Raji (cell line): ENCODE results near the gene KIAA0930.

ENCODE experiments used
- POLR2A ChIP-seq: IDR thresholded peaks from 2 replicates; pipeline ENCODE4 v1.6.1; 2011; ENCODE audit warnings: low read depth, low read length, control low read depth; ENCODE audit not compliant: insufficient read depth

KIAA0930 gene

DNA sequence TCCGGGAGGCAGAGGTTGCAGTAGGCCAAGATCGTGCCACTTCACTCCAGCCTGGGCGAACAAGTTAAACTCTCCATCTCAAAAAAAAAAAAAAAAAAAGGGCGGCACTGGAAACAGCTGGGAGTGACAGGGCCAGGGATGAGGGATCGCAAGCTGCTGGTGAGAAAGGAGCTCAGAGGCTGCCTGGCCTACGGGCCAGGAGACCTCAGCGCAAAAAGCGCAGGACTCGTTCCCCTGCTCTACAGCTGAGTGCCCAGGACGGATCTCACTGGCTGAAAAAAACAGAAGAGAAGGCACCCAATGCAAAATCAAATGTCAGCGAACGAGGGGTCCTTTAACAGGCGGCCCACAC, 77.6 kb downstream of the KIAA0930 start:
- no peak for TF ChIP-seq POLR2A

DNA sequence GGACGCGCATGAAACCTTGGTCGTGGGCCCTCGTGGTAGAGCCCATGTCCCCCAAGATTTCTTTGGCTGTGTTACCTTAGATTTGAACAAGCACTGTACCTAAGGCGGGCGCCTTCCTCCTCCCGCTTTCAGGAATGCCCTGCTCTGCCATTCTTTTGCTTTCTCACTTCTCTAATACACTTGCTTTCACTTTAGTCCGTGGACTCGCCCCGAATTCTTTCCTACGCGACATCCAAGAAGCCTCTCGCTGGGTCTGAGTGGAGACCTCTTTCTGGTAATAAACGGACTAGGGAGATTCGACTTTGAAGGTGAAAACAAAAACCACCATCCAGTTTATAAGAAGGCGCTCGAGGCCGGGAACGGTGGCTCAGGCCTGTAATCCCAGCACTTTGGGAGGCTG, 78.2 kb downstream of the KIAA0930 start:
- no peak for TF ChIP-seq POLR2A

DNA sequence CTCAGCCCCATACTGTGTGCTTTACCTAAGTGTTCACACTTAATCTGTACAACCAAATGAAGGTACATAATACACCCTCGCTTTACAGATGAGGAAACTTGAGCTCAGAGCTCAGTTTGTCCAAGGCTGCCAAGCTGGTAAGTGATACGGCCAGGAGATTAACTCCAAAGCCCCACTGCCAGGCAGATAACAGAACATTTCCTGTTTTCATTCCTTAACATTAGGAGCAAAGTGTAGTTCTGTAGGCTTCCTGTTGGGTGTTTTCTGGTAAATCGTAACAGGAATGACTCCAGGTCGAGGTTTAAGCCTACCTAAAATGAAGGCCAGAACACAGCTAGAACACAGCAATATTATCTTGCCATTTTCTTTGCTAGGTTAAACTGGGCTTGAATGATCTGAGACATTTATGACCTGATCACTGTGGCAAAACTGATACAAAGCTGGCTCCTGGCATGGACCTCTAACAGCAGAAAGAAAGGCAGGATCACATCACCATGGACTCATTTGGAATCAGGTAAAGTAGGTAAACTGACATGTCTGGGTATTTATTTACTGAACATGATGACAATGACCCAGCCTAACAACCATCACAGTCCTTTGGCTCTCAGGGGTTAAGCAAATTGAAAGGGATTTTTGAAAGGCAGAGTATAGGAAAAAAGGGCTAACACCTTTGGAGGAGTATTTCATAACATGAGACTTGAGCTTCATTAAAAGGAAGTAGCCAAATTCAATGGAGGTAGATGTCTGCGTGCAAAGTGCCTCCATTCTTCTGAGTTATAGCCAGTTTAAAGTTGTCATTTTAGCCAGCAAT, 80.8 kb downstream of the KIAA0930 start:
- TF ChIP-seq POLR2A: no peak

DNA sequence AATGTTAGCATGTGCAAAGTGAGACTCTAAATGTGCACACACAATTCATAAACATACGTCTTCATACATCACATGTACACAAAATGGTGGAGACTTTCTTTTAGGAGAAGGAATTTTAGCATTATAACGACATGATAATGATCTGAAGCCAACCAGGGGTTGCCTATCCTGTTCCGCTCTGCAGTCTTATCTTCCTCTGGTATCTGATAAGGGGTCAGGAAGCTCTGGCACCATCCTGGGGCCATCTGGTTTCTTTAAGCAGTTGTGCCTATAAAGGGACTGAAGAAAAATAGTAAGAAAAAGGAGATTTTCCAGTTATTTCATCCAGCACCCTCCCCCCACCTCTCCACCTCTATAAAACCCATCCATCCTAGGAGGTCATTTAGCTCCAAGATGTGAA, 82.8 kb downstream of the KIAA0930 start:
- no peak for TF ChIP-seq POLR2A

DNA sequence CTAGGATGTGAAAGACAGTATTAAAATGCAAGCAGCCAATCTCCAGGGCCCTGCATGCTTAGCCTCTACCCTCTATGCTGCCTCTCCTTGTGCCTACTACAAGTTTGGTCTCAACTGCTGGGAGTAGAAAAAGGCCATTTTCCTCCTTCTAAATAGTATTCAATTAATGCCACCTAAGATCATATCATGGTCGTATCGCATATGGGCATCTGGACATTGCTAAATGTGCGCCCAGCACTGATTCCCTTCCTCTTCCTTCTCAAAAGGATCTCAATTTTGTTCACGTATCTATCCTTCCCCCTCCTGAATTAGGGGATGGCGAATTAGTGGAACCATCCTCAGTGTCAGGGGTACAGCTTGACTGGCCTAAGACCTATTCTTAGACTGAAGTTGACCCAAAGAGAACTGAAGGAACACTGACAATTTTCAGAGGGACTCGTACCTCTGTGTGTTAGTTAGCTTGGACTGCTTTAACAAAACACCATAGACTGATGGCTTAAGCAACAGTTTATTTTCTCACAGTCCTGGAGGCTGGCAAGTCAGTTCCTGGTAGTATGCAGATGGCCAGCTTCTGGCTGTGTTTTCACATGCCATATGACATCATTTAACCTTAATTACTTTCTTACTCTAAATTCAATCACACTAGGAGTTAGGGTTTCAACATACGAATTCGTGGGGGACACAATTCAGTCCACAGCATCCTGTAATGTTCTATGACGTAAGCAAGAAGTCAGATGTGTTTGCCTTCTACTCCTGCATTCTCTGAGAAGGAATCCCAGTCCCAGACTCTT, 85.4 kb downstream of the KIAA0930 start:
- TF ChIP-seq POLR2A: no peak

DNA sequence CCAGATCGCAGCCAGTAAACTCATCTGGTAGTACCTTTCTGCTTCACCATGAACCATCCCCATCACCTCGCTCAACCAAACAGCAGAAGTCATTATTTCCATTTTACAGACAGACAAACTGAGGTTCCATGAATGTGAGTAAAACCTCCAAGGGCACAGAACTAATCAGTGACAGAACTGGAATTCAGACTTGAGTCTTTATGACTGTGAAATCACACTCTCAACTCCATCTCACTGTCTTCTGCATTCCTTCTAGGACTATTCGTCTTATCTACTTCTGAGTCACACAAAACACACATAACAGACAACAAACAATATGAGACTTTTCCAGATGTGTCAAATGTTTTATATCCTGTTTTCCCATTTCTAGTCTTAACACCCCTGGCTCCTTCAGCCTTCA, 86.3 kb downstream of the KIAA0930 start:
- TF ChIP-seq POLR2A: no peak

DNA sequence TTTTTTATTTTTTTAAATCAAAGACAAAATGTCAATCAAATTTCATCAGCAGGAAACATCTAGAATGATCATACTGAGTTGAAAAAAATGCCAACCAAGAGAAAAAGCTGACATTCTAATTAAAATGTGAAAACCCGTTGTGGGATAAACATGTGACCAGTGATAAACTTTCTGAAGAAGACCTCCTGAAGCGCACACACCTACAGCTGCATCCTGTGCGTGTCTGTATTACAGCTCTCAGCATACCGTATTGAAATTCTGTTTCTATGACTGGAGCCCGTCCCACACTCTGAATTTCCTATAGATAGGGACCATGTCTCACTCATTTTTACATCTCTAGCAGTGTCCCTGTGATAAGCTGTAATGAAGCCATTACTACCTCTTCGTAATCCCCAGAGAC, 89.2 kb downstream of the KIAA0930 start:
- TF ChIP-seq POLR2A: no peak

DNA sequence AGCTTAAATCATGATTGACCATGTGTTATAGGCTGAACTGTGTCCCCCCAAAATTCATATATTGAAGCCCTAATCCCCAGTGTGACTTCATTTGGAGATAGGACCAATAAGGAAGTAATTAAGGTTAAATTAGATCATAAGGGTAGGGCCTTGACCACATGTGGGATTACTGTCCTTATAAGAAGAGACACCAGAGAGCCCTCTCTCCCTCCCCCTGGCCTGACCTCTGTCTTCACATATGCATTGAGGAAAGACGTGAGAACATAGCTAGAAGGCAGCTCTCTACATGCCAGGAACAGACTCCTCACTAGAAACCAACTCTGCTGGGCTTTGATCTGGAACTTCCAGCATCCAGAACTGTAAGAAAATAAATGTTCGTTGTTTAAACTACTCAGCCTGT, 90.6 kb downstream of the KIAA0930 start:
- TF ChIP-seq POLR2A: no peak

DNA sequence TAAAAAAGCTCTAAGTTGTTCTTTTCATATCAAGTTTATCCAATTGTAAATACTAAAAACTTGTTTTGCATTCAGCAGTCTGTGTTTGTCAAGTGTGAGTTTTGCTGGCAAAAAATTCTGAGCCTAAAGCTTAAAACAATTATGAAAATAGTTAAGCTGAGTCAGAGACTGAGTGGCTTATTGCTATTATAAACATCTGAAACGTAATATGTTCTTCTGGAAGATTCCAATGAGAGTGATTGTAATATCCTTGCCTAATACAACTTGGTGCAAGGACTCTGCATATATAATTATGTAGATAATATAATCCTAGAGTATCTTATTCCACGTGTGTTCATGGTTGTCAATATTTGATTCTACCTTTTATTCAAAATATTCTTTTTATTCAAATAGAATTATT, 91.0 kb downstream of the KIAA0930 start:
- TF ChIP-seq POLR2A: no peak

DNA sequence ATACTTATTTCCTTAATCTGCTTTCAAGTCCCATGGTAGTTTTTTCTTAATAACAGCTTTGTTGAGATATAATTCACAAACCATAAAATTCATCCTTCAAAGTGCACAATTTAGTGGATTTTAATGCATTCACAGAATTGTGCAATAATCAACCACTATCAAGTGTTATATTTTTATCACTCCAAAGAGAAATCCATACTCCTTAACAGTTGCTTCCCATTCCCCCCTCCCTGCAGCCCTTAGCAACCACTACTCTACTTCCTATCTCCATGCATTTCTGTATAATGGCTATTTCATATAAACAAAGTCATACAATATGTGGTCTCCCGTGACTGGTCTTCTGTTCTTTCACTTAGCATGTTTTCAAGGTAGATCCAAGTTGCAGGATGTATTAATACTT, 95.8 kb downstream of the KIAA0930 start:
- no peak for TF ChIP-seq POLR2A

DNA sequence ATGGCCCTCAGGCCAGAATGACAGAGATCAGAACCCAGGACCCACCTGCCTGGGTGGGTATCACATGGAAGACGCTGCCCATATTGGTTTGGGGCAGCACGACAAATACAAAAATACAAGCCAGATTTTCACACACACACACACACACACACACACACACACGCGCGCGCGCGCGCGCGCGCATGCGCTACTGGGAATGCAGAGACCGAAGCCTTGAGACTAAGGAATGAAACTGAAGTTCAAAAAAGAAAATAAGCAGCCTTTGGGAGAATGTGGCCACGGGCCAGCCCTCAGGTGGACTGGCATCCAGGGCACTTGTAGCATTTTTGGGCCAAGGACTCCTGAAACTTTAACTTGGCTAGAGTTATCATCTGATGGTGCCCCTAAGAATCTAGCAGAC, 98.3 kb downstream of the KIAA0930 start:
- TF ChIP-seq POLR2A: no peak
